GM13976 (cell line): ENCODE results near the gene RIPK3.

Source experiments
- DNase-seq: peaks from one replicate; pipeline ENCODE4 v3.0.0; 2012; ENCODE audit warnings: low spot score
- CTCF ChIP-seq: IDR thresholded peaks from 2 replicates; pipeline ENCODE4 v1.5.1; 2012; ENCODE audit warnings: borderline replicate concordance, mild to moderate bottlenecking; ENCODE audit not compliant: insufficient read depth; ENCODE audit errors: extremely low read depth, missing control alignments, control extremely low read depth
- in situ Hi-C: fragments of 300-500 bp; cut with MboI; formaldehyde crosslinking; loops from one replicate; pipeline ENCODE4 v1.12.0; 2022; ENCODE audit warnings: low sequenced_read_pairs, mixed read lengths, inconsistent platforms; ENCODE audit not compliant: unreplicated experiment

The RIPK3 gene

GRCh38 chr14:24325963-24326362 lies 13.8 kb downstream of the RIPK3 start:
- DNase-seq = no peak
- TF ChIP-seq CTCF = no peak
- in situ Hi-C loops = loop anchor here (25.0 kb wide), 1 partner anchor 361 kb away; no protein-coding TSS in a partner anchor

- in situ Hi-C loops = loop anchor here (25.0 kb wide), 1 partner anchor 362 kb away; no protein-coding TSS in a partner anchor
- TF ChIP-seq CTCF = no peak
- DNase-seq = no peak
Observed at GRCh38 chr14:24325041-24325530, 14.7 kb downstream of the RIPK3 start.

- no peak for TF ChIP-seq CTCF
- in situ Hi-C loops = loop anchor here (5.0 kb wide), 1 partner anchor 113 kb away; no protein-coding TSS in a partner anchor
- no peak for DNase-seq
Observed at GRCh38 chr14:24324024-24324423, 15.8 kb downstream of the RIPK3 start.

- DNase-seq = no peak
- TF ChIP-seq CTCF = no peak
- in situ Hi-C loops = loop anchor here (5.0 kb wide), 1 partner anchor 114 kb away; no protein-coding TSS in a partner anchor
Observed at GRCh38 chr14:24323341-24323740, 16.4 kb downstream of the RIPK3 start.

- TF ChIP-seq CTCF = no peak
- DNase-seq = no peak
- in situ Hi-C loops = loop anchor here (5.0 kb wide), 1 partner anchor 115 kb away; no protein-coding TSS in a partner anchor
Observed at GRCh38 chr14:24322672-24323071, 17.1 kb downstream of the RIPK3 start.

- TF ChIP-seq CTCF = no peak
- DNase-seq = no peak
- in situ Hi-C loops = loop anchor here (5.0 kb wide), 1 partner anchor 116 kb away; no protein-coding TSS in a partner anchor
Observed at GRCh38 chr14:24321212-24321975, 18.4 kb downstream of the RIPK3 start.
